Endometrium (tissue), 2 donors: ENCODE data around the gene STIL.
"Not testable (repeated sequence)": the region's sequence is repeated elsewhere in the genome, so short reads cannot be mapped to it uniquely, and the experiment has no call there.

ENCODE experiments used
- FAIRE-seq: peaks from 2 replicates; lab custom pipeline; 2012; peaks lifted over from hg19 to GRCh38; lab: Jason Lieb, UNC
- donor health status: control.
- donor health status: control.

STIL gene

DNA sequence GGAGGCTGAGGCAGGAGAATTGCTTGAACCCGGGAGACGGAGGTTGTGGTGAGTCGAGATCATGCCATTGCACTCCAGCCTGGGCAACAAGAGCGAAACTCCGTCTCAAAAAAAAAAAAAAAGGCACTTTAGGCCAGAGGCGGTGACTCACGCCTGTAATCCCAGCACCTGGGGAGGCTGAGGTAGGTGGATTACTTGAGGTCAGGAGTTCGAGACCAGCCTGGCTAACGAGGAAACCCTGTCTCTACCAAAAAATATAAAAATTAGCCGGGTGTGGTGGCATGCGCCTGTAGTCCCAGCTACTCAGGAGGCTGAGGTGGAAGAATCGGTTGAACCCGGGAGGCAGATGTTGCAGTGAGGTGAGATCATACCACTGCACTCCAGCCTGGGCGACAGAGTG lies 6.0 kb upstream of the STIL start:
- not testable (repeated sequence) for FAIRE-seq

DNA sequence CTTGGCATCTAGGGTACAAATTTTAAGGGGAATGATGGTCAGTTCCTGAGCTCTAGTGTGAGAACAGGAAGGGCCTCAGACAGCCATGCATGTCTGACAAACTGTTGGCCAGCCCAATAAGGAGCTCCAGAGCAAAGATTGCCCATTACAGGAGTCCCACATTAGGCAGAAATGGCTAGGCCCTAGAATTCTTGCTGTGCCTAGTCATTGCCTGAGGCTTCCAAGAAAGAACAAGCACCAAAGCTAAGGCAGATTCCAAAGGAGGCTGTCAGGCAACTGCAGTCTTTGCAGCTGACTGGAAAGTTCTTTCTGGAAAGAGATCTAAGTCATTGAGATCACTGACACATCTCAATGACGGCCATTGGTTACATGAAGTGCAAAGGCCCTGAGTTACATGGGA lies 3.9 kb upstream of the STIL start:
- no peak for FAIRE-seq

- no peak for FAIRE-seq
Measured at GRCh38 chr1:47309427-47309826, 4.5 kb downstream of the STIL start.

GRCh38 chr1:47302472-47302871 lies 11.5 kb downstream of the STIL start:
- FAIRE-seq = no peak

- FAIRE-seq = no peak
Measured at GRCh38 chr1:47298025-47298699, 15.8 kb downstream of the STIL start.

- no peak for FAIRE-seq
Measured at GRCh38 chr1:47295579-47295978, 18.4 kb downstream of the STIL start.

GRCh38 chr1:47294863-47295262 lies 19.1 kb downstream of the STIL start:
- FAIRE-seq = not testable (repeated sequence)

DNA sequence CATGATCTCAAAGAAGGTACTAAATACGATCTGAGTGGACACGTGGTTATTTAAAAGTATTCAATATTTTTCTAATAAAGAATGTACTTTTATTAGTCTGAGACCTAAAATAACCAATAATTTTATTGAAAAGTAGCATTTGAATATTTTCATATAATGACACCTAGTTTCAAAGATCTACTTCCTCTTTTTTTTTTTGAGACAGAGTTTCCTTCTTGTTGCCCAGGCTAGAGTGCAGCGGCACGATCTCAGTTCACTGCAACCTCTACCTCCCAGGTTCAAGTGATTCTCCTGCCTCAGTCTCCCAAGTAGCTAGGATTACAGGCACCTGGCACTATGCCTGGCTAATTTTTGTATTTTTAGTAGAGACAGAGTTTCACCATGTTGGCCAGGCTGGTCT lies 25.8 kb downstream of the STIL start:
- not testable (repeated sequence) for FAIRE-seq

DNA sequence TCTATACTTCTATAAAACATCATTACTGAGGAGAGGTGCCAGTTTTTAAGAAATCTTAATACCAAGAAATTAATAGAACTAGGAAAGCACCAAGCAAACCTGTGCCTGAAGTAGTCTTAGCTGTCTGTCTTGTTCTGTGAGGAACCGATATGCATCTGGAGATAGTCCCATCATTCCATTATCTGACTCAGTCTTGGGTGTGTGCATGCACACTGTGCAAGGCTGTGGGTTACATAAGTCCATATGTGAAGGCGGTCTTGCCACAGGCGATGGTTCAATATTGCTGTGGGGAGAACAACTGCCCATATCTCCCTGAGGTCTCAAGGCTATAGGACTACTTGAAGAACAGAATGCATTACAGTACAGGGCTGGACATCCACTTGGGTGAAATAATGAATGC lies 33.8 kb downstream of the STIL start:
- FAIRE-seq = no peak

- FAIRE-seq = no peak
Measured at GRCh38 chr1:47276850-47277249, 37.1 kb downstream of the STIL start.

DNA sequence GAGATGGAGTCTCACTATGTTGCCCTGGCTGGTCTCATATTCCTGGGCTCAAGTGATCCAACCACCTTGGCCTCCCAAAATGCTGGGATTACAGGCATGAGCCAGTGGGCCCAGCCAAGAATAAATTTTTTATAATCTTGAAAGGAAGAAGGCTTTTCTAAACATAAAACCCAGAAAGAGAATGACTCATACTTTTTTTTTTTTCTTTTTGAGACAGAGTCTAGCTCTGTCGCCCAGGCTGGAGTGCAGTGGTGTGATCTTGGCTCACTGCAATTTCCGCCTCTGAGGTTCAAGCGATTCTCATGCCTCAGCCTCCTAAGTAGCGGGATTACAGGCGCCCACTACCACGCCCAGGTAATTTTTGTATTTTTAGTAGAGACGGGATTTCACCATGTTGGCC lies 38.1 kb downstream of the STIL start:
- FAIRE-seq = not testable (repeated sequence)

- FAIRE-seq = not testable (repeated sequence)
Measured at GRCh38 chr1:47265529-47265928, 48.4 kb downstream of the STIL start.

DNA sequence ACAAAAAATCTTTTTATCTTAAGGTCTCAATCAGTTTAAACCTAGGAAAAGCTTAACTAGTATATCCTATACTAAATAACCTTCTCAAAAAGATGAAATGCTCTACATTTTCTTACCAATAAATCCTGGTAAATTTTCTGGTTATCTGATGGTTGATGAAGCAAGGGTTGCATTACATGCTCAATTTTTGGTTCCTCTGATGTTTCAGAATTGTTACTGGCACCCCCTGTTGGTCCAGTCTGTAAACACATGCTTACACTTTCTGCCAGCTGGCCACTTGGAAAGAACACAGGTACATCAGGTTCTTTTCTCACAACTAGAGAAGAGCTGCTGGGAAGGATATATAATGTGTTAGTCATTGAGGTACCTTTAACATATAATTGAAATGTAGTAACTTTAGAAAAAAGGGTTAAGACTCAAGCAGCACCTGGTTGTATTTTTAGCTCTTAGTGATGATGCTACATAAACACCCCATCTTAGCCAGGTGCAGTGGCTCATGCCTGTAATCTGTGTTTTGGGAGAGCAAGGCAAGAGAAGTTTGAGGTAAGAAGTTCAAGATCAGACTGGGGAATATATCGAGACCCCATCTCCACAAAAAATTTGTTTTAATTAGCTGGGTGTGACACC lies 51.0 kb downstream of the STIL start:
- FAIRE-seq = peak; percentile 45

- no peak for FAIRE-seq
Measured at GRCh38 chr1:47257224-47257623, 56.7 kb downstream of the STIL start.

DNA sequence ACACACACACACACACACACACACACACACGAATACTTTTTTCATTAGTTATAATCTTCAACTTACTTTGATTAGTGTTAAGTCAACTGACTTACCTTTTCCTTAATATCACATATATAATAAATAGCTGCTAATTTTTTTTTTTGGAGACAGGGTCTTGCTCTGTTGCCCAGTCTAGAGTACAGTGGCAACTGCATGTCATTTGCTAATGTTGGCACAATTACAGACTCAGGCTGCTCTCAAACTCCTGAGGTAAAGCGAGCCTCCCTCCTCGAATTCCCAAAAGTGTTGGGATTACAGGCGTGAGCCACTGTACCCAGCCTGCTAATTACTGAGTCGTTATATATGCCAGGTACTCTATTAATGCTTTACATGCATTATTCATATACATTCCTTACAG lies 61.2 kb downstream of the STIL start:
- no peak for FAIRE-seq

DNA sequence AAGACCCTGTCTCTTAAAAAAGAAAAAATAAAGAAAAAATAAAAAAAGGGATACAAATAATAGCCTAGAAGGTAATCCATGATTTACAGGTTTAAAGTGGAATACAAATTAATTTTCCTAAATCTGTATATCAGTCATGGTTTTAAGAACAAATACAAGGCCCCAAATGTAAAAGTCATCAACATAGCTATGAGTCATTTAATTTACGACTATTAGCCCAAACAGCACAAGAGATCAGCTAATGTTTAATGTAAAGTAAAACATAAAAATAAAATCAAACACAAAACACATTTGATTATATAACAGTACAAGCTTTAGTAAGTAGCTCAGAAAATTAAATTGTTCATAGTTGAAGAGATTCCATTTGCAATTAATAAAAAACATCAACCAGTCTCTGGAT lies 61.6 kb downstream of the STIL start:
- no peak for FAIRE-seq

- no peak for FAIRE-seq
Measured at GRCh38 chr1:47249755-47250154, 64.2 kb downstream of the STIL start.

DNA sequence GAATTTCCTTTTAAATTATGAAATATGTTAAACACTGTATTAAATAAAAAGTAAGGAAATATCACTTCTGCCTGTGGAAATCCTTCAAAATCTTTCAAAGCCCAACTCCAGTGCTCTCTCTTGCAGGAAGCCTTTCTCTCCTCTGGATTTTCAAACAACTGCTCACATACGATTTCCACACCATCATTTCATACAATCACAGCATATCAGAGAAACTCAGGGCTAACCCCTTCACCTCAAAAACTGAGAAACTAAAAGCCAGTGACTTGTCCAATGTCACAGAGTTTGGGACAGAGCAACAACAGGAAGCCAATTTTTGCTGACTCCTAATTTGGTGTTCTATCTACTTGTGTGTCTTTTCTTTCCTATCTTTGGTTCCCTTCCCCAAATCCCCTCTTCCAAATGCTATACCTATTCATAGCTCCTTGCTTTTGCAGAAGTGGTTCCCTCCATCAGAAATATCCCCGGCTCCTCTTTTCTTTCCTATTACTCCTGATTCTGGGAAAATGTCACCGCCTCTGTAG lies 69.5 kb downstream of the STIL start:
- no peak for FAIRE-seq

DNA sequence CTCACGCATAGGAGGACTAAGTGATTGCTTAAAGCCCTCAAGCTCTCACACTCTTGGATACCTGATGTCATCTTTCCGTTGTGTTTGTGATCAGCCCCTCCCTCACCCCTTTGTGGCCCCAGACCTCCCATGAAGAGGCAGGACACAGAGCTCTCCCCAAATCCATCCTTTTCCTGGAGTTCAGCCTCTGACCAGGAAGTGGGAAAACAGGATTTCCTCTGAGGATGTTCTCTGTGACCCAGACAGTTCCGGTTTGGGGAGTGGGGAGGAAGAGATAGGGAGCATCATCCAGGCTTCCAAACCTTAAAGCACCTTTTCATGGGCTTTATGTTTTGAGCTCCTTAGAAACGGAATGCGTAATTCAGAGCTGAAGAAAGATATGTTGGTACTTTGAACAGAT lies 70.0 kb downstream of the STIL start:
- no peak for FAIRE-seq

DNA sequence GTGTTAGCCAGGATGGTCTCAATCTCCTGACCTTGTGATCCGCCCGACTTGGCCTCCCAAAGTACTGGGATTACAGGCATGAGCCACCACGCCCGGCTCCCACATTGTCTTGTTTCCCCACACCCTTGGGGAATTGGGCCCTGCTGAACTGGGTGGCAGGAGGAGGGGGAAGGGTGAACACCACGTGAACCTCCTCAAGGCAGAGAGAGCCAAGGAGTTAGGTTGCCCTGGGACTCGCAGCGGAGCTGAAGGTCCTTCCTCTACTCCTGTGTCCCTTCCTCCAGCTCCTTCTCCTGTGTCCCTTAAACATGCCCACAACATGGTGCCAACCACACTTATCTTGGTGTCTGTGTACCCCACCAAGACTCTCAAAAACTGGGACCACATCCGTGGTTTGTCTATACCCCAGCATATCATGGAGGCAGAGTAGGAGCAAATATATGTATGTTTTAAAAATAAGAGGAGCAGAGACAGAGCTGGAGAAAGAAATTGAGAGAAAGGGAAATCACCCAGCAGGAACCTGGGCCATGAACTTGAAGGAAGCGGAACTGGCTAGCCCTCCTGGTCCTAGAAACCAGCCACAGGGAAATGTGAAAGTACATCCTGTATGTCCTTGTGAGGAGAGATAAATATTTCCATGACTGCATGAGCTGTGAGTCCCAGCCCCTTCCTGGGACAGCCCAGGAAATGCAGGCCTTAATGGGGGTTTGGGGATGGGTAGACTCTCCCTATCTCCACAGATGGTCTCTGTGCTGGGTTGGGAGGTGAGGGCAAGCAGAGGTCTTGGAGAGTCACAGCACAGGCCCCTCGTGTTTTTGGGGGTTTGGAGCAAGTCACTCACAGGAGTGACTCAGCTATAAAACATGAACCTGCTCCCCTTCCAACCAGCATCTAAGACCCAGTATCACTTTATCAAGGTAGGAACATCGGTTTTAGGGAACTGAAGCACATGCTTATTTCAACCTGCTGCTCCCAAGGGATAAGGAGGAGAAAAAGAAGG lies 72.5 kb downstream of the STIL start:
- FAIRE-seq = no peak

DNA sequence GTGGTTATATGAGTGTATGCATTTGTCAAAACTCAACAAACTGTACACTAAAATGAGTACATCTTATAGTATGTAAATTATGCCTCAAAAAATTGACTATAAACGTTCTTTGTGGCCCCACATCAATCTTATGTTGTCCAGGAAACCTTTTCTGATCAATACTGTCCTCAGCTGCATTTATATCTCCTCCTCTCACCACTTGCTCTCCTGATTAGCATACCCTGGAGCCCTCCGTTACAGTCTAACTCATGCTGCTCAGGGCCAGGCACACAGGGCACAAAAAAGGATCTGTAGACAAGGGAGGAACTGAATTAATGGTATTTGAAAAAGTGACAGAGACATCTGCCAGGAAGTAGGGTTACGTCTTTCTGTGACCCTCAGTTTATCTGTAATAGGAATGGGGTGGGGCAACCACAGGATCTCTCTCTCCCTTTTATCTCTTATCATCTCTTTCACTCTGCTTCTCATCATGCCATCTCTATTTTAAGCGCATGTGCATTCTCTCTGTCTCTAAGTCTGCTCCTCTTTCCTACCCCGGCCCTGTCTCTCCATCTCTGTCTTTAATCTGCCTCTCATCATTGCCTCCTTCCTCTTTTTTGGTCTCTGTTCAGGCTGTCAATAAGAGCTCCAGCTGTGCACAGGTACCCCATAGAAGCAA lies 74.9 kb downstream of the STIL start:
- FAIRE-seq = no peak

GRCh38 chr1:47235806-47236205 lies 78.1 kb downstream of the STIL start:
- no peak for FAIRE-seq
